Upper lobe of left lung (tissue), 4 donors: ENCODE measurements around the gene SH3GL2.

Experiments used
- EP300 ChIP-seq, 4 donors: sonication (generic); formaldehyde crosslinking; IDR thresholded peaks; one replicate each; pipeline ENCODE4 v1.5.1; 2017; ENCODE audit warnings: antibody characterized with exemption in 4 of 4, control low read depth in 2 of 4
- POLR2A ChIP-seq, 4 donors: fragments of 450-650 bp; IDR thresholded peaks; one replicate each; pipeline ENCODE4 v1.5.1; 2016 to 2017; ENCODE audit warnings: antibody characterized with exemption in 4 of 4, mild to moderate bottlenecking in 2 of 4
- TF ChIP-seq, protein P1 (sequence below), 6 experiments: fragments of 450-650 bp in 4 of 6; fragments of 200-600 bp in 2 of 6; sonication (generic) in 2 of 6; IDR thresholded peaks; one replicate each; pipeline ENCODE4 v1.5.1; 2016 to 2019; ENCODE audit warnings: antibody characterized with exemption in 6 of 6

DNA sequence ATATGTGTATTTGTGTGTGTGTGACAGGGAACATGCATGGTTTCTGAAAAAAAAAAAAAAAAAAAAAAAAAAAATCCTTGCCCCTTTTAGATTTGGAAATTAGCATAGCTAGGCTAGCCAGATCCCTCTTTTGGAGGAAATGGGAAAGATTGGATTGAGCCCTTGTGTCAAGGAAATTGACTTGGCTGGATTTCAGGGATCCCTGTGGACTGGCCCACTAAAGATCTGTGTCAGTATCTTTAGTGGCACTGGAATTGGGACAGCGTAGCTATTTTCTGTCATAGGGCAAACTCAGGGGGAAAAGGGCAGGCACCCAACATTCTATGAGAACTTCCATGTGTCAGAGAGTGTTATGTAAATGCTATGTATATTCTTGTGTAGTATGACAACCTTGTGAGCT lies 35.4 kb downstream of the SH3GL2 start:
- TF ChIP-seq, protein P1, sequence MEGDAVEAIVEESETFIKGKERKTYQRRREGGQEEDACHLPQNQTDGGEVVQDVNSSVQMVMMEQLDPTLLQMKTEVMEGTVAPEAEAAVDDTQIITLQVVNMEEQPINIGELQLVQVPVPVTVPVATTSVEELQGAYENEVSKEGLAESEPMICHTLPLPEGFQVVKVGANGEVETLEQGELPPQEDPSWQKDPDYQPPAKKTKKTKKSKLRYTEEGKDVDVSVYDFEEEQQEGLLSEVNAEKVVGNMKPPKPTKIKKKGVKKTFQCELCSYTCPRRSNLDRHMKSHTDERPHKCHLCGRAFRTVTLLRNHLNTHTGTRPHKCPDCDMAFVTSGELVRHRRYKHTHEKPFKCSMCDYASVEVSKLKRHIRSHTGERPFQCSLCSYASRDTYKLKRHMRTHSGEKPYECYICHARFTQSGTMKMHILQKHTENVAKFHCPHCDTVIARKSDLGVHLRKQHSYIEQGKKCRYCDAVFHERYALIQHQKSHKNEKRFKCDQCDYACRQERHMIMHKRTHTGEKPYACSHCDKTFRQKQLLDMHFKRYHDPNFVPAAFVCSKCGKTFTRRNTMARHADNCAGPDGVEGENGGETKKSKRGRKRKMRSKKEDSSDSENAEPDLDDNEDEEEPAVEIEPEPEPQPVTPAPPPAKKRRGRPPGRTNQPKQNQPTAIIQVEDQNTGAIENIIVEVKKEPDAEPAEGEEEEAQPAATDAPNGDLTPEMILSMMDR (IDR thresholded peaks at IDR 0.05), result no peak
- TF ChIP-seq POLR2A (IDR thresholded peaks at IDR 0.05) (no peak), EP300 (IDR thresholded peaks at IDR 0.05) (no peak)
